H9 (cell line): ENCODE measurements around the gene VTI1B. TPM values are rescaled to one million over a fixed set of nuclear protein-coding genes. Genes with fewer than 3 reads are reported as not detected.

ENCODE experiments used
- DNase-seq: peaks from one replicate; pipeline ENCODE4 v3.0.0-alpha.2; 2017
- H2AFZ ChIP-seq: one replicate; pipeline ENCODE4 v1.6.1; 2013; ENCODE audit warnings: mild to moderate bottlenecking, low read length, control low read depth, moderate library complexity
- H2AK5ac ChIP-seq: 2 replicates; pipeline ENCODE4 v1.6.1; 2013; ENCODE audit warnings: low read length, control low read depth, mixed read lengths; ENCODE audit not compliant: insufficient read length
- H2BK120ac ChIP-seq: one replicate; pipeline ENCODE4 v1.6.1; 2013; ENCODE audit warnings: low read depth, mild to moderate bottlenecking, low read length, control low read depth, inconsistent platforms; ENCODE audit not compliant: poor library complexity, severe bottlenecking
- H2BK12ac ChIP-seq: 2 replicates; pipeline ENCODE4 v1.6.1; 2013; ENCODE audit warnings: low read length, control low read depth, mixed read lengths, low read depth; ENCODE audit not compliant: insufficient read length
- H2BK15ac ChIP-seq: 2 replicates; pipeline ENCODE4 v1.6.1; 2013; ENCODE audit warnings: low read depth, low read length, control low read depth
- H2BK20ac ChIP-seq: one replicate; pipeline ENCODE4 v1.6.1; 2013; ENCODE audit warnings: low read depth, mild to moderate bottlenecking, low read length, control low read depth, inconsistent platforms; ENCODE audit not compliant: poor library complexity, severe bottlenecking
- H2BK5ac ChIP-seq: 2 replicates; pipeline ENCODE4 v1.6.1; 2013; ENCODE audit warnings: low read length, control low read depth, mixed read lengths; ENCODE audit not compliant: insufficient read length
- H3K14ac ChIP-seq: 2 replicates; pipeline ENCODE4 v1.6.1; 2013; ENCODE audit warnings: low read length, control low read depth; ENCODE audit not compliant: insufficient read depth
- H3K18ac ChIP-seq: 2 replicates; pipeline ENCODE4 v1.6.1; 2013; ENCODE audit warnings: low read depth, mild to moderate bottlenecking, mixed read lengths, low read length, control low read depth; ENCODE audit not compliant: insufficient read length
- H3K23ac ChIP-seq: 2 replicates; pipeline ENCODE4 v1.6.1; 2013; ENCODE audit warnings: low read length, control low read depth, mixed read lengths, low read depth; ENCODE audit not compliant: insufficient read length
- H3K23me2 ChIP-seq: 2 replicates; pipeline ENCODE4 v1.6.1; 2013; ENCODE audit warnings: low read depth, mild to moderate bottlenecking, mixed read lengths, low read length, control low read depth; ENCODE audit not compliant: insufficient read length, poor library complexity, severe bottlenecking
- H3K27ac ChIP-seq: 2 replicates; pipeline ENCODE4 v1.5.1; 2013; ENCODE audit warnings: low read length, control low read depth, mixed read lengths, low read depth; ENCODE audit not compliant: insufficient read length
- H3K27me3 ChIP-seq: 2 replicates; pipeline ENCODE4 v1.6.1; 2013; ENCODE audit warnings: low read length, control low read depth, inconsistent platforms; ENCODE audit not compliant: insufficient read depth
- H3K4ac ChIP-seq: 2 replicates; pipeline ENCODE4 v1.6.1; 2013; ENCODE audit warnings: low read depth, mild to moderate bottlenecking, control low read depth, inconsistent platforms, low read length, moderate library complexity
- H3K4me1 ChIP-seq: 2 replicates; pipeline ENCODE4 v1.6.1; 2013; ENCODE audit warnings: low read length, control low read depth, inconsistent platforms; ENCODE audit not compliant: insufficient read depth
- H3K4me2 ChIP-seq: 2 replicates; pipeline ENCODE4 v1.6.1; 2013; ENCODE audit warnings: low read length, control low read depth, mixed read lengths; ENCODE audit not compliant: insufficient read length, insufficient read depth
- H3K56ac ChIP-seq: 2 replicates; pipeline ENCODE4 v1.6.1; 2013; ENCODE audit warnings: low read depth, mild to moderate bottlenecking, mixed read lengths, low read length, control low read depth; ENCODE audit not compliant: insufficient read length
- H3K79me1 ChIP-seq: 2 replicates; pipeline ENCODE4 v1.6.1; 2013; ENCODE audit warnings: low read depth, mild to moderate bottlenecking, moderate library complexity, low read length, control low read depth, inconsistent platforms; ENCODE audit not compliant: insufficient read depth, poor library complexity, severe bottlenecking
- H3K79me2 ChIP-seq: 2 replicates; pipeline ENCODE4 v1.6.1; 2013; ENCODE audit warnings: low read length, control low read depth, inconsistent platforms; ENCODE audit not compliant: insufficient read depth
- H3K9ac ChIP-seq: 2 replicates; pipeline ENCODE4 v1.6.1; 2013; ENCODE audit warnings: low read length, control low read depth, mixed read lengths; ENCODE audit not compliant: insufficient read length; ENCODE audit errors: extremely low read depth
- H3K9me3 ChIP-seq: one replicate; pipeline ENCODE4 v1.6.1; 2013; ENCODE audit warnings: low read depth, low read length, inconsistent platforms; ENCODE audit not compliant: control insufficient read depth
- H3T11ph ChIP-seq: one replicate; pipeline ENCODE4 v1.6.1; 2013; ENCODE audit warnings: mild to moderate bottlenecking, low read length, control low read depth, inconsistent platforms
- H4K20me1 ChIP-seq: one replicate; pipeline ENCODE4 v1.6.1; 2013; ENCODE audit not compliant: control insufficient read depth, insufficient read length, insufficient read depth
- H4K5ac ChIP-seq: 2 replicates; pipeline ENCODE4 v1.6.1; 2013; ENCODE audit warnings: low read depth, mild to moderate bottlenecking, mixed read lengths, low read length, control low read depth; ENCODE audit not compliant: insufficient read length
- H4K8ac ChIP-seq: replicated peaks from 2 replicates; pipeline ENCODE4 v1.6.1; 2013; ENCODE audit warnings: low read length, control low read depth, mixed read lengths, low read depth; ENCODE audit not compliant: insufficient read length
- H4K91ac ChIP-seq: 2 replicates; pipeline ENCODE4 v1.6.1; 2013; ENCODE audit warnings: low read depth, mild to moderate bottlenecking, moderate library complexity, mixed read lengths, low read length, control low read depth; ENCODE audit not compliant: insufficient read length
- H3K27ac Mint-ChIP-seq, 3 experiments: 2 replicates in 2 of 3; 3 replicates in 1 of 3; pipeline ENCODE4 v1.8.0; 2020 to 2021; ENCODE audit warnings: mixed read lengths in 3 of 3, mild to moderate bottlenecking in 1 of 3, moderate library complexity in 1 of 3
- H3K27me3 Mint-ChIP-seq: 2 replicates; pipeline ENCODE4 v1.8.0; 2021; ENCODE audit warnings: low read depth, mild to moderate bottlenecking, moderate library complexity, mixed read lengths
- H3K36me3 Mint-ChIP-seq, 3 experiments: 2 replicates in 2 of 3; 3 replicates in 1 of 3; pipeline ENCODE4 v1.8.0; 2020 to 2021; ENCODE audit warnings: low read depth in 3 of 3, mixed read lengths in 3 of 3; ENCODE audit not compliant: insufficient read depth in 1 of 3
- H3K4me1 Mint-ChIP-seq, 2 experiments: 2 replicates each; pipeline ENCODE4 v1.8.0; 2020; ENCODE audit warnings: mixed read lengths in 2 of 2
- H3K4me3 Mint-ChIP-seq, 2 experiments: 2 replicates in 1 of 2; 3 replicates in 1 of 2; pipeline ENCODE4 v1.8.0; 2020 to 2021; ENCODE audit warnings: mild to moderate bottlenecking in 2 of 2, mixed read lengths in 2 of 2, moderate library complexity in 1 of 2
- H3K9me3 Mint-ChIP-seq, 2 experiments: 2 replicates in 1 of 2; 3 replicates in 1 of 2; pipeline ENCODE4 v1.8.0; 2020; ENCODE audit warnings: mild to moderate bottlenecking in 2 of 2, mixed read lengths in 2 of 2, moderate library complexity in 1 of 2
- CTCF ChIP-seq: fragments of 200-600 bp; sonication (generic); conservative IDR thresholded peaks from 3 replicates; pipeline ENCODE4 v1.8.0; 2021; ENCODE audit warnings: antibody characterized with exemption, mild to moderate bottlenecking
- WGBS: extraction: QIAGEN DNeasy Blood & Tissue Kit; methylation state at CpG from one replicate; pipeline ENCODE4 v1.1.7; 2013; ENCODE audit warnings: missing lambda C conversion rate, low lambda C conversion rate, mixed read lengths; ENCODE audit not compliant: insufficient read length; ENCODE audit errors: extremely low coverage; 5-methylcytosine and 5-hydroxymethylcytosine counted together
- total RNA-seq: library from RNA; stranded (reverse); gene quantifications from 2 replicates; pipeline ENCODE4 v1.2.1, GENCODE V29; 2021

VTI1B gene
- total RNA-seq, 1 experiment from 2014 or later = 118 TPM

GRCh38 chr14:67641902-67642749 lies 32.3 kb downstream of the VTI1B start:
- Histone ChIP-seq H3K79me2 (no peaks in the 10 kb centered on the region), H3K23me2 (no peaks in the 10 kb centered on the region), H2BK5ac (no peak overlapping the region), H3K14ac (no peak overlapping the region), H3K27ac (no peak overlapping the region), H2AFZ (no peak overlapping the region), H3T11ph (no peak overlapping the region), H3K56ac (no peak overlapping the region), H3K23ac (no peak overlapping the region), H3K4ac (no peak overlapping the region), H3K4me1 (no peaks in the 10 kb centered on the region), H3K18ac (no peak overlapping the region), H4K8ac (no peak overlapping the region), H3K79me1 (no peaks in the 10 kb centered on the region), H2AK5ac (no peak overlapping the region), H3K4me2 (no peak overlapping the region), H3K9me3 (no peaks in the 10 kb centered on the region), H2BK20ac (no peak overlapping the region), H2BK120ac (no peak overlapping the region), H4K91ac (no peak overlapping the region), H2BK12ac (no peak overlapping the region), H4K5ac (no peak overlapping the region), H2BK15ac (no peak overlapping the region), H3K27me3 (no peaks in the 10 kb centered on the region), H4K20me1 (no peaks in the 10 kb centered on the region), H3K9ac (no peak overlapping the region)
- no peaks in the 10 kb centered on the region for H3K4me1 Mint-ChIP-seq
- no peaks in the 10 kb centered on the region for H3K27me3 Mint-ChIP-seq
- H3K27ac Mint-ChIP-seq = peak overlapping the region in 1 of 3 experiments; percentile 81; a peak in 1 of 7 replicates
- no peak for TF ChIP-seq CTCF
- WGBS = no CpG with 5 or more reads among the region's 5 CpGs
- H3K9me3 Mint-ChIP-seq = no peaks in the 10 kb centered on the region
- DNase-seq = no peak
- H3K4me3 Mint-ChIP-seq = no peak overlapping the region
- H3K36me3 Mint-ChIP-seq = peaks cover 3 to 30% (median 20%) of the 10 kb centered on the region in 3 experiments; a peak in 6 of 7 replicates
